Stromal cell of bone marrow (primary cell): ENCODE data around the gene SBK2.
"Not testable (repeated sequence)": the region's sequence is repeated elsewhere in the genome, so short reads cannot be mapped to it uniquely, and the experiment has no call there.

Experiments used
- DNase-seq: peaks from one replicate; pipeline ENCODE4 v3.0.0-alpha.2; 2012; ENCODE audit warnings: low read depth

SBK2 gene

GRCh38 chr19:55536951-55537740 is at the start of gene SBK2:
TSS of gene SBK2 (minus strand) at chr19:55537133. CDS start at chr19:55536294, 839 bp downstream.
- DNase-seq, result no peak

GRCh38 chr19:55585658-55586339 is 48.9 kb upstream of the SBK2 start:
- DNase-seq, result peak; percentile 30

- no peak for DNase-seq
Measured at GRCh38 chr19:55584871-55585270, 47.9 kb upstream of the SBK2 start.

GRCh38 chr19:55583897-55584296 is 47.0 kb upstream of the SBK2 start:
- not testable (repeated sequence) for DNase-seq

- not testable (repeated sequence) for DNase-seq
Measured at GRCh38 chr19:55582284-55582683, 45.4 kb upstream of the SBK2 start.

GRCh38 chr19:55581823-55582223 is 44.9 kb upstream of the SBK2 start:
- DNase-seq, result no peak

GRCh38 chr19:55581145-55581822 is 44.4 kb upstream of the SBK2 start:
- DNase-seq, result no peak

- DNase-seq, result peak; percentile 81
Measured at GRCh38 chr19:55580628-55581144, 43.8 kb upstream of the SBK2 start, which contains the start of gene ZNF579. TSS of gene ZNF579 (minus strand) at chr19:55580848. CDS start at chr19:55579639, 1,209 bp downstream.

GRCh38 chr19:55579766-55580621 is 43.1 kb upstream of the SBK2 start:
- no peak for DNase-seq

GRCh38 chr19:55578761-55579747 is 42.1 kb upstream of the SBK2 start:
- DNase-seq, result no peak

- DNase-seq, result no peak
Measured at GRCh38 chr19:55578031-55578760, 41.3 kb upstream of the SBK2 start.

- DNase-seq, result no peak
Measured at GRCh38 chr19:55576746-55577145, 39.8 kb upstream of the SBK2 start.

GRCh38 chr19:55573929-55574328 is 37.0 kb upstream of the SBK2 start:
- DNase-seq, result not testable (repeated sequence)

- not testable (repeated sequence) for DNase-seq
Measured at GRCh38 chr19:55569477-55569876, 32.5 kb upstream of the SBK2 start.

GRCh38 chr19:55567708-55568328 is 30.9 kb upstream of the SBK2 start:
- DNase-seq, result no peak

GRCh38 chr19:55566823-55567222 is 29.9 kb upstream of the SBK2 start:
- no peak for DNase-seq

GRCh38 chr19:55563261-55563690 is 26.3 kb upstream of the SBK2 start:
- DNase-seq, result no peak

- DNase-seq, result no peak
Measured at GRCh38 chr19:55559684-55560083, 22.8 kb upstream of the SBK2 start.

- DNase-seq, result no peak
Measured at GRCh38 chr19:55554741-55555152, 17.8 kb upstream of the SBK2 start.
